SK-N-SH (cell line): ENCODE data around the gene ERGIC1.

Source experiments
- CTCF ChIP-seq: fragments of 200-600 bp; sonication (generic); IDR thresholded peaks from 2 replicates; pipeline ENCODE4 v1.6.1; 2017; ENCODE audit warnings: antibody characterized with exemption, mild to moderate bottlenecking, moderate library complexity
- EP300 ChIP-seq, 2 experiments: IDR thresholded peaks; 2 replicates each; pipeline versions ENCODE4 v1.4.0 to v1.6.1; 2012; ENCODE audit warnings: borderline replicate concordance in 1 of 2, low read depth in 1 of 2, low read length in 1 of 2
- FOXJ3 ChIP-seq: sonication (generic); formaldehyde crosslinking; IDR thresholded peaks from 2 replicates; pipeline ENCODE4 v1.5.1; 2020; ENCODE audit warnings: mild to moderate bottlenecking, missing genetic modification reagents
- GATA2 ChIP-seq: sonication (generic); formaldehyde crosslinking; IDR thresholded peaks from 2 replicates; pipeline ENCODE4 v1.5.0; 2020; ENCODE audit warnings: mild to moderate bottlenecking, missing genetic modification reagents
- RFX5 ChIP-seq: IDR thresholded peaks from 2 replicates; pipeline ENCODE4 v1.6.1; 2012; ENCODE audit warnings: mild to moderate bottlenecking, improper control_type of control experiment, low read length
- TAF1 ChIP-seq: IDR thresholded peaks from 2 replicates; pipeline ENCODE4 v1.6.1; 2012; ENCODE audit warnings: low read depth, mild to moderate bottlenecking, low read length, moderate library complexity, borderline replicate concordance
- TF ChIP-seq, protein P1 (sequence below): IDR thresholded peaks from 2 replicates; pipeline ENCODE4 v1.4.0; 2012; ENCODE audit warnings: low read depth, borderline replicate concordance
- TF ChIP-seq, protein P2 (sequence below): IDR thresholded peaks from 2 replicates; pipeline ENCODE4 v1.4.0; 2012; ENCODE audit warnings: low read depth
- TF ChIP-seq, protein P3 (sequence below): IDR thresholded peaks from 2 replicates; pipeline ENCODE4 v1.6.1; 2012; ENCODE audit warnings: mild to moderate bottlenecking, low read depth, low read length, moderate library complexity
- TF ChIP-seq, protein P4 (sequence below): fragments of 150-350 bp; IDR thresholded peaks from 2 replicates; pipeline ENCODE4 v1.6.1; 2017; ENCODE audit warnings: antibody characterized with exemption, low read length, low read depth, borderline replicate concordance

GRCh38 chr5:172886974-172887501, 53.0 kb downstream of the ERGIC1 start:
- TF ChIP-seq CTCF: no peak
- no peak for TF ChIP-seq EP300 (IDR thresholded peaks at IDR 0.05; ENCODE audit: borderline replicate concordance in 1 of 2, low read depth in 1 of 2, low read length in 1 of 2)
- TF ChIP-seq, protein P1, sequence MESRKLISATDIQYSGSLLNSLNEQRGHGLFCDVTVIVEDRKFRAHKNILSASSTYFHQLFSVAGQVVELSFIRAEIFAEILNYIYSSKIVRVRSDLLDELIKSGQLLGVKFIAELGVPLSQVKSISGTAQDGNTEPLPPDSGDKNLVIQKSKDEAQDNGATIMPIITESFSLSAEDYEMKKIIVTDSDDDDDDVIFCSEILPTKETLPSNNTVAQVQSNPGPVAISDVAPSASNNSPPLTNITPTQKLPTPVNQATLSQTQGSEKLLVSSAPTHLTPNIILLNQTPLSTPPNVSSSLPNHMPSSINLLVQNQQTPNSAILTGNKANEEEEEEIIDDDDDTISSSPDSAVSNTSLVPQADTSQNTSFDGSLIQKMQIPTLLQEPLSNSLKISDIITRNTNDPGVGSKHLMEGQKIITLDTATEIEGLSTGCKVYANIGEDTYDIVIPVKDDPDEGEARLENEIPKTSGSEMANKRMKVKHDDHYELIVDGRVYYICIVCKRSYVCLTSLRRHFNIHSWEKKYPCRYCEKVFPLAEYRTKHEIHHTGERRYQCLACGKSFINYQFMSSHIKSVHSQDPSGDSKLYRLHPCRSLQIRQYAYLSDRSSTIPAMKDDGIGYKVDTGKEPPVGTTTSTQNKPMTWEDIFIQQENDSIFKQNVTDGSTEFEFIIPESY: no peak
- TF ChIP-seq RFX5: no peak
- no peak for TF ChIP-seq GATA2
- no peak for TF ChIP-seq TAF1
- TF ChIP-seq, protein P2, sequence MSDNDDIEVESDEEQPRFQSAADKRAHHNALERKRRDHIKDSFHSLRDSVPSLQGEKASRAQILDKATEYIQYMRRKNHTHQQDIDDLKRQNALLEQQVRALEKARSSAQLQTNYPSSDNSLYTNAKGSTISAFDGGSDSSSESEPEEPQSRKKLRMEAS: no peak
- no peak for TF ChIP-seq FOXJ3
- TF ChIP-seq, protein P3, sequence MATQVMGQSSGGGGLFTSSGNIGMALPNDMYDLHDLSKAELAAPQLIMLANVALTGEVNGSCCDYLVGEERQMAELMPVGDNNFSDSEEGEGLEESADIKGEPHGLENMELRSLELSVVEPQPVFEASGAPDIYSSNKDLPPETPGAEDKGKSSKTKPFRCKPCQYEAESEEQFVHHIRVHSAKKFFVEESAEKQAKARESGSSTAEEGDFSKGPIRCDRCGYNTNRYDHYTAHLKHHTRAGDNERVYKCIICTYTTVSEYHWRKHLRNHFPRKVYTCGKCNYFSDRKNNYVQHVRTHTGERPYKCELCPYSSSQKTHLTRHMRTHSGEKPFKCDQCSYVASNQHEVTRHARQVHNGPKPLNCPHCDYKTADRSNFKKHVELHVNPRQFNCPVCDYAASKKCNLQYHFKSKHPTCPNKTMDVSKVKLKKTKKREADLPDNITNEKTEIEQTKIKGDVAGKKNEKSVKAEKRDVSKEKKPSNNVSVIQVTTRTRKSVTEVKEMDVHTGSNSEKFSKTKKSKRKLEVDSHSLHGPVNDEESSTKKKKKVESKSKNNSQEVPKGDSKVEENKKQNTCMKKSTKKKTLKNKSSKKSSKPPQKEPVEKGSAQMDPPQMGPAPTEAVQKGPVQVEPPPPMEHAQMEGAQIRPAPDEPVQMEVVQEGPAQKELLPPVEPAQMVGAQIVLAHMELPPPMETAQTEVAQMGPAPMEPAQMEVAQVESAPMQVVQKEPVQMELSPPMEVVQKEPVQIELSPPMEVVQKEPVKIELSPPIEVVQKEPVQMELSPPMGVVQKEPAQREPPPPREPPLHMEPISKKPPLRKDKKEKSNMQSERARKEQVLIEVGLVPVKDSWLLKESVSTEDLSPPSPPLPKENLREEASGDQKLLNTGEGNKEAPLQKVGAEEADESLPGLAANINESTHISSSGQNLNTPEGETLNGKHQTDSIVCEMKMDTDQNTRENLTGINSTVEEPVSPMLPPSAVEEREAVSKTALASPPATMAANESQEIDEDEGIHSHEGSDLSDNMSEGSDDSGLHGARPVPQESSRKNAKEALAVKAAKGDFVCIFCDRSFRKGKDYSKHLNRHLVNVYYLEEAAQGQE: no peak
- TF ChIP-seq, protein P4, sequence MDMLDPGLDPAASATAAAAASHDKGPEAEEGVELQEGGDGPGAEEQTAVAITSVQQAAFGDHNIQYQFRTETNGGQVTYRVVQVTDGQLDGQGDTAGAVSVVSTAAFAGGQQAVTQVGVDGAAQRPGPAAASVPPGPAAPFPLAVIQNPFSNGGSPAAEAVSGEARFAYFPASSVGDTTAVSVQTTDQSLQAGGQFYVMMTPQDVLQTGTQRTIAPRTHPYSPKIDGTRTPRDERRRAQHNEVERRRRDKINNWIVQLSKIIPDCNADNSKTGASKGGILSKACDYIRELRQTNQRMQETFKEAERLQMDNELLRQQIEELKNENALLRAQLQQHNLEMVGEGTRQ: no peak
